Myocyte (in vitro differentiated cells): Measurements from ENCODE around the gene DYNLT4. TPM values are rescaled to one million over a fixed set of nuclear protein-coding genes. Genes with fewer than 3 reads are reported as not detected.
A peak's percentile ranks its signal among the peaks of the same experiment; 100 is the strongest.
"Not testable (repeated sequence)": the region's sequence is repeated elsewhere in the genome, so short reads cannot be mapped to it uniquely, and the experiment has no call there.

Experiments
- DNase-seq: peaks from one replicate; pipeline ENCODE4 v3.0.0-alpha.2; 2012; ENCODE audit warnings: low read depth
- total RNA-seq: library from RNA; depleted of rRNA; stranded (reverse); fragments of >200 nt; gene quantifications from 2 replicates; pipeline ENCODE4 v1.2.3, GENCODE V29; 2014

The DYNLT4 gene
- total RNA-seq, 1 donor from 2014 or later: not detected

- no peak for DNase-seq
These were observed 3.1 kb upstream of the DYNLT4 start for GRCh38 chr1:44810101-44810761.

DNA sequence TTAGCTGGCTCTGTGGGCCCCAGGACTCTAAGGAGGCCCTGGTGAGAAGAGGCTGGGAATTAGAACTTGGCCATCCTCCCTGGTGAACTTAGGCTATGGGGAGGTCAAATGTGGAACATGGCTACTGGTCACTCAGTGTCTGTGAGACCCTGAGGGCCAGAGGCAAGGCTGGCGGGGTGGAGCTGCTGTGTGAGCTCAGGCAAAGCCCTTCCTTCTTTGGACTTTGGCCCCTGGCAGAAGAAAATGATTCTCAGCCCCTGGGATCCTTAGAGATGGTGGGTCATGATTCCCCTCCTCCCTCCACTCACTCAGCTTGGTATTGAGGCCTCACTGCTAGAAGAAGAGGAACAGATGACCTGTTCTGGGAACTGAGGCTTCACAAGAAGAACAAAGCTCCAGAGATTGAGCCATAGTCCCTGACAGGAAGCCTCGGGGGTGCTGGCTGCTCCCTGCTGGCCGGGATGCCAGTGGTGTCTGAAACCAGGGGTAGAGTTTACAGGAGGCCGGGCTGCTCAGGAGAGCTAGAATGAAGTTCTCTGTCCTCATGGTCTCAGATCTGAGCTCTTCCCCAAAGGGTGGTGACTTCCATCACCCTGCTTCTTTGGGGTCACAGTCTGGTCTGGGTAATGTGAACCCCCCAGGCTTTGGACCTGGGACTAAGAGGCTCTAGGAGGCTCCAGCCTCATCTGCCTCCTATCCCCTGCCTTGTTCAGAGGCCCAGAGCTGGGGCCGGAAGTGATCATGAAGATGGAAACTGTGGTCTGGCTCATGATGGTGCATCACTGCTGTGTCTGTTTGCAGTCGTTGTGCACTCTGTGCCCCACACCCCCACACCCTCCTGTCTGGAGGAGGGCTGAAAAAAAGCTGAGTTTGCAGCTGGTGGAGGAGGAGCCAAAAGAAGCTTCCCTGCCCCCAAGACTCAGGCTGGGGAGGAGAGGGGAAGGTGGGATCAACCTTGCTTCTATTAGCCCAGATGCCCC, 2.1 kb upstream of the DYNLT4 start:
- DNase-seq: peak; percentile 68

GRCh38 chr1:44808063-44808937, 1.1 kb upstream of the DYNLT4 start, which contains the start of gene BTBD19:
BTBD19 (plus strand) TSS chr1:44808523; CDS start chr1:44808821, 298 bp downstream.
- peak; percentile 88 for DNase-seq

DNA sequence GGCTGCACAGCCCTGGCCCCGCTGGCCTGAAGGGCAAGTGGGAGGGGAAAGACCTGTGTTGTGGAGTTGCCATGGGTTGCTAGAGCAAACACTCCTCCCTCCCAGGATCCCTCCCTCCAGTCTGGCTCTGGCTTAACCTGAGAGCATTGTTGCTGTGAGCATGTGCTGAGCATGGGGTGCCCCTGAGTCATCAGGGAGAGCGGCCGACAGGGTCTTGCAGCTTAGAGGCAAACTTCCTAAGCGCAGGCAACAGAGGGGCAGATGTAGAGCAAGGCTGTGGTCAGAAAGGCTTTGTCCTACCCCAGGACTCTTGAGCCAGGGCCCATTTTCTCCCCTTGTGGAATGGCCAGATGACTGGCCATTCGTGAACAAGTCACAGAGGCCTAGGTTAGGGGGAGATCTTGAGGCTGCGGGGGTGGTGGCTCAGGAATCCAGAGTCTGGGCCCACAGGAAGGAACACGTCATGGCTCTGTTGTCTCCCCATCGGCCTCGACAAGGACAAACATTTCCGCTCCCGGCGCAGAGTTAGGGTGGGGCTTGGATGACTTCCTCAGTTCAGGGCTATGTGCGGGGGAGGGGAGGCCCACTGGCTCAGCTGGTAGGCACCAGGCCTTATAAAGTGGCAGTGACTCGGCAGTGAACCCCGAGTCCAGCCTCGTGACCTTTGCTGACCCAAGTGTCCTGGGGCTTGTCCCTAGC, 362 bp upstream of the DYNLT4 start:
- DNase-seq: peak; percentile 100

- no peak for DNase-seq
These were observed 987 bp downstream of the DYNLT4 start for GRCh38 chr1:44806025-44806703.

DNA sequence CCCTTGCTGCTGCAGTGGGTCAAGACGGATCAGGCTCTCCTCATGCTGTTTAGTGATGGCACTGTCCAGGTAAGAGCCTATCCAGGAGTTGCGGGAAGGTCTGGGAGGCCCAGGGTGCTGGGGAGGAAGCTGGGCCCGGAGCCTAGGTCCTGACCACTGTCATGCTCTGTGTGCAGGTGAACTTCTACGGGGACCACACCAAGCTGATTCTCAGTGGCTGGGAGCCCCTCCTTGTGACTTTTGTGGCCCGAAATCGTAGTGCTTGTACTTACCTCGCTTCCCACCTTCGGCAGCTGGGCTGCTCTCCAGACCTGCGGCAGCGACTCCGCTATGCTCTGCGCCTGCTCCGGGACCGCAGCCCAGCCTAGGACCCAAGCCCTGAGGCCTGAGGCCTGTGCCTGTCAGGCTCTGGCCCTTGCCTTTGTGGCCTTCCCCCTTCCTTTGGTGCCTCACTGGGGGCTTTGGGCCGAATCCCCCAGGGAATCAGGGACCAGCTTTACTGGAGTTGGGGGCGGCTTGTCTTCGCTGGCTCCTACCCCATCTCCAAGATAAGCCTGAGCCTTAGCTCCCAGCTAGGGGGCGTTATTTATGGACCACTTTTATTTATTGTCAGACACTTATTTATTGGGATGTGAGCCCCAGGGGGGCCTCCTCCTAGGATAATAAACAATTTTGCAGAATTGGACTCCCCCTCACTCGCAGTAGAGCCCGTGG, 1.7 kb downstream of the DYNLT4 start:
- DNase-seq: no peak

DNA sequence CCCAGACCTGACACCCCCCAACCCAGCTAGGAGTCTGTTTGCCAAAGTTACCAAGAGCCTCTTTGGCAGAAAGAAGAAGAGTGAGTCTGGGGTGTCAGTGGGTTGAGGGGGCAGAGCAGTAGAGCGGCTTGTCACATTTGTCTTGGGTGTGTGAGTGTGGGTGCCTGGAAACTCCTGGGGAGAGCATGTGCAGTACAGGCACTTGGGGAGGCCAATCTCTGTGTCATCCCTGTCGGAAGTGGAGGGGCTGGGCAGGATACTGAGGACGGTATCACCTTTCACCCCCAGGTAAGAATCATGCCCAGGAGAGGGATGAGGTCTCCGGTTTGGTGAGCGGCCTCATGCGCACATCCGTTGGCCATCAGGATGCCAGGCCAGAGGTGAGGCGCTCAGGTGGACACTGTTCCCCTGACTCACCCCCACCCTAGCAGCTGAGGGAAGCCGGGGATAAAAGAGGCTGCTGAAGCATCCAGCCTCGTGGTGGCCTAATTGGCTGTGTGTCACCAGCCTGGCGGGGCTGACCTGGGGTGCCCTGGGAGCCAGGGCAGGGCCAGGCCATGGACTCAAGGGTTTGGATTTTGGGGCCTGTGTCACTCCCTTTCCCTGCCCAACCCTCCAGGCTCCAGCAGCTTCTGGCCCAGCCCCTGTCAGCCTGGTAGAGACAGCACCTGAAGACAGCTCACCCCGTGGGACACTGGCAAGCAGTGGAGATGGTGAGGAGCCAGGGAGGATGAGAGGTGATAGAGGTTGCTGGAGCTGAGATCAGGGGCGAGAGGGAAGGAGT, 3.6 kb downstream of the DYNLT4 start:
- peak; percentile 84 for DNase-seq

- no peak for DNase-seq
These were observed 4.2 kb downstream of the DYNLT4 start for GRCh38 chr1:44803062-44803311.

DNA sequence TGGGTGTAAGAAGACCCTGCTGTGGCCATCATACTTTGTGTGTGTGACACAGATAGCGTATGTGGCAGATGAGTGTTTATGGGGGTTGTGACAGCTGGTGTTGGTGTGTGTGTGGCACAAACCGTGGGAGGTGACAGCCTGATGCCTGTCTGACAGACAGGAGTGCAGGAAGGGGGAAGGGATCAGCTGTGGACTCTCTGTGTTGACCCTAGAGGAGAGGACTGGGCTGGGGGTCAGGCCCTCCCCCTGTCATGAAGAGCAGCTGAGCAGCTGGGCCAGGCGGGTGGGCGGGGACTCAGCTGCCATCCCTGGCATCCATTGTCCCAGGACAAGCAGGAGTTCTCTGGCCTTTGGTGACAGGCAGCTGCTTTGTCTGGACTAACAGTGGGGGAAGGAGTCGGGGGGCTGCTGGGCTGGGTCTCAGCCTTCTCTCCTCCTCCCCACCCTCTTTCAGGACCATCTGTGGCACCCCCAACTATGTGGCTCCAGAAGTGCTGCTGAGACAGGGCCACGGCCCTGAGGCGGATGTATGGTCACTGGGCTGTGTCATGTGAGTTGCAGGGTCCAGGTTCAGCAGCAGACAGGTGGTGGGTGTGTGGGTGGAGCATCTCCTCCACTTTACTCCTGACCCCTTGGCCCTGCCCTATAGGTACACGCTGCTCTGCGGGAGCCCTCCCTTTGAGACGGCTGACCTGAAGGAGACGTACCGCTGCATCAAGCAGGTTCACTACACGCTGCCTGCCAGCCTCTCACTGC, 4.7 kb downstream of the DYNLT4 start:
- peak; percentile 95 for DNase-seq

- no peak for DNase-seq
These were observed 5.5 kb downstream of the DYNLT4 start for GRCh38 chr1:44801491-44802305.

DNA sequence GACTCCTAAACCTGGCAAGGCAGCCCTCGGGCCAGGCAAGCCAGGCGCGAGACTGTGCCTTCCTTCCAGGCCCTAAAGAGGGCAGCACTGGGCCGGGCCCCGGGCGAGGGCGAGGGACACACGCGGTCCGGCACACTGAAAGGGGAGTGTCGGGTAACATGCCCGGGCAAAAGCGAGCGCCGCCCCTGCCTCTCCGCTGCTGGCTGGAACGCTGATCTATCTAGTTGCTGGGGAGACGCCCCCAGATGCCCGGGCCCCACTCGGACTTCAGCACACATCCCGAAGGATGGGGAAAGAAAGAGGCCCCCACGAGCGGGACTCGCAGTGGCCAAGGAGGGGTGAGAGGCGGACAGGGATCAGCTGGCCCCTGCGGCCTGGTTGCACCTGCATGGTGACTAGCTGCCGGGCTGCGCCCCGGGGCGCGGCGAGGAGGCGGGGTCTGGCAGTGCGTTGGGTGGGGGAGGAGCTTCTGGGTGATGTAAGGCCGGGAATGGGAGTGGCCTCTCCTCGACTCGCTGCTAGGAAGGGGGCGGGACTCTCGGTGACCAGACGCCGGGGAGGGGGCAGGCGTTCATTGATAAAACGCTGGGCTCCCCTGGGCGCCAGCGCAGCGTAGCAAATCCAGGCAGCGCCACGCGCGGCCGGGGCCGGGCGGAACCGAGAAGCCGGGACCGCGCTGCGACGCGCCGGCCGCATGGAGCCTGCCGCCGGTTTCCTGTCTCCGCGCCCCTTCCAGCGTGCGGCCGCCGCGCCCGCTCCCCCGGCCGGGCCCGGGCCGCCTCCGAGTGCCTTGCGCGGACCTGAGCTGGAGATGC, 7.2 kb downstream of the DYNLT4 start, which contains the start of gene PLK3:
Gene PLK3, plus strand, starts transcription at position 608 of the 815 bp plus-strand sequence. Its CDS starts 87 bp downstream, at position 695.
- DNase-seq: peak; percentile 98

DNA sequence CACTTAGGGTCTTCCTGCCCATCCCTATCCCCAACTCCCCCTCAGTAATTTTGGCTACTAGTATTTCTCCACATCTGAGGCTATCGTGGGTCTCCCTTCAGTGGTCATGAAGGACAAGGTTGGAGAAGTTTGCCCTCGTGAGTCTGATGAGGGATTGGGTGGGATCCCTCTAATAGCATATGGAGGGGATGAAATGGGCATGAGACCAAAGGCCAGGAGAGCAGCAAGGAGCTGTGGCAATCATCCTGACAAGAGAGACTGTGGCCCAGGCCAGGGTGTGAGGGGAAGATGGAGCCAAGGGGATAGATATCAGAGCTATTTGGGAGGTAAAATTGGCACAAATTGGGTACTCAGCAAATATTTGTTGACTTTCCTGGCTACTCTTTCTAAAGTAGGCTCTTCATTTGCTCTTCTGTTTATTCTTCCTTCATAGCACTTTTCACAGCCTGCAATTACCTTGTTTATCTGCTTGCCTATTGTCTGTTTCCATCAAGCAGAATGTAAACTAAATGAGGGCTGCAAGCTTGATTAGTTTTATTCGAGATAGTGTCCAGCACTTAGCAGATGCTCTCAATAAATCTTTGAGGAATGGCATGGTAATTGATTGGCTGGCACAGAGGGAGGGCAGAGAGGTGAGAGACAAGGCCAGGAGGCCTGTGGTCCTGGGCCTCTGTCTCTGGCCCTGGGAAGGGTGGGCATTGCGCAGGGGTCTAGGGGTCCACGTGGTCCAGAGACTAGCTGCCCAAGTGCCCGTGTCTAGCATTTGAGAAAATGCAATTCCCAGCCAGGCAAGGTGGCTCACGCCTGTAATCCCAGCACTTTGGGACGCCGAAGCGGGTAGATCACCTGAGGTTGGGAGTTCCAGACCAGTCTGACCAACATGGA, 8.4 kb downstream of the DYNLT4 start:
- DNase-seq: no peak

DNA sequence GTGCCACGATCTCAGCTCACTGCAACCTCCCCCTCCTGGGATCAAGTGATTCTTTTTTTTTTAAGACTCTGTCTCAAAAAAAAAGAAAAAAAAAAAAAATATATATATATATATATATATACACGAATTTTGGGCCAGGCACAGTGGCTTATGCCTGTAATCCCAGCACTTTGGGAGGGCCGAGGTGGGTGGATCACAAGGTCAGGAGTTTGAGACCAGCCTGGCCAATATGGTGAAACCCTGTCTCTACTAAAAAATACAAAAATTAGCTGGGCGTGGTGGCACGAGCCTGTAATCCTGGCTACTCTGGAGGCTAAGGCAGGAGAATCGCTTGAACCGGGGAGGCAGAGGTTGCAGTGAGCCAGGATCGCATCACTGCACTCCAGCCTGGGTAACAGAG, 9.3 kb downstream of the DYNLT4 start:
- DNase-seq: not testable (repeated sequence)

GRCh38 chr1:44792736-44793502, 14.2 kb downstream of the DYNLT4 start:
- no peak for DNase-seq
